ENCODE results near the gene CAMSAP3. TPM values are rescaled to one million over a fixed set of nuclear protein-coding genes. Genes with fewer than 3 reads are reported as not detected.

CAMSAP3 gene
- total RNA-seq, 3 donors from 2014 or later, result 5.6 to 14.2 TPM; not detected in 1

DNA sequence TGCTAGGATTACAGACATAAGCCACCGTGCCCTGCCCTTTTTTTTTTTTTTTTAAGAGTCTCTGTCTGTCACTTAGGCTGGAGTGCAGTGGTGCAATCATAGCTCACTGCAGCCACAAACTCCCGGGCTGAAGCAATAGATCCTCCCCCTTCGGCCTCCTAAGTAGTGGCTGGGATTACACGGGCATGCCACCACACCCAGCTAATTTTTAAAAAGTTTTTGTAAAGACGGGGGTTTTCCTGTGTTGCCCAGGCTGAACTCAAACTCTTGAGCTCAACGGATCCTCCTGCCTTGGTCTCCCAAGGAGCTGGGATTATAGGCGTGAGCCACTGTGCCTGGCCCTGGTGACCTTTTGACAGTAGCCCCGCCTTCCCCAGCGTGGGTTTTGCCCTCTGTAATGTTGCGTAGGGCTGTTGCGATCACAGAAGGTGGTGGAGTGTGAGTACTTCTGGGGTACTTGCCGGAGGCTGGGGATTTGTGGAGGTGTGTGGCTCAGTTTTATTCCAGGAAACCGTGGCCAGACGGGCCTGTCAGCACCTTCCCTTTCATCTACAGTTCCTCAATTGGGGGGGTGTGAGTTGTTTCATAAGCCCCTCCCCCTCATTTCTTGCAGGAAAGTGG, 61.6 kb downstream of the CAMSAP3 start:
- Histone ChIP-seq H3K9me3 (no peaks in the 10 kb centered on the region), H3K27ac (no peak overlapping the region), H3K4me1 (no peaks in the 10 kb centered on the region), H3K36me3 (no peaks in the 10 kb centered on the region), H3K4me3 (no peak overlapping the region), H3K27me3 (no peaks in the 10 kb centered on the region)
- TF ChIP-seq POLR2A (IDR thresholded peaks at IDR 0.05) (no peak), CTCF (IDR thresholded peaks at IDR 0.05) (no peak), POLR2AphosphoS5 (IDR thresholded peaks at IDR 0.05) (no peak)
- no peak for DNase-seq (ENCODE audit: low spot score in 2 of 2)
- intact Hi-C loops (cut with DNase I; ENCODE audit: low total_unique reads), result loop anchor here (2.0 kb wide), 1 partner anchor 58 kb away; no protein-coding TSS in a partner anchor

DNA sequence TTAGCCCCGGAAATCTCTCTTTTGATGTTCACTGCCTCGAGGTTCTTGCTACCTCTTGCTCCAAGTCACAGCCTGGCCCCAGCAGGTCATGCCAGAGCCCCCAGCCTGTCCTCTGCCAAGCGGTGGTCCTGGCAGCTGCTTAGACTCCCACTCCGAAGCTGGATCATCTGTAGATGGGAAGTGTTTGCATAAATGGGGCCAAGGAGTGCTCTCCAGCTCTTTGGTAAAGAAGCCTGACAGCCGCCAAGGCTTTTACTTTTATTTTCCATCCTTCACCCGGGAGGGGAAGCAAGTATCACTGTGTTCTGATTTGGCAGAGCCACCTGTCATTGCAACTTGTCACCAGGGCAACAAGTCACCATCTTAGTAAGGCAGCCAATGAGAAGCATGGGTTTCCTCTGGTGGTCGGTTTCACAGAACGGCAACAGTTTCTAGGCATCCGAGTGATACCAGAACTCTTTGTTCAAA, 62.6 kb downstream of the CAMSAP3 start:
- no peaks in the 10 kb centered on the region for H3K4me1 ChIP-seq
- intact Hi-C loops (cut with DNase I; ENCODE audit: low total_unique reads), result no loop called here
- H3K4me3 ChIP-seq, result no peak overlapping the region
- H3K9me3 ChIP-seq, result no peaks in the 10 kb centered on the region
- no peaks in the 10 kb centered on the region for H3K36me3 ChIP-seq
- H3K27ac ChIP-seq, result no peak overlapping the region
- no peak for DNase-seq (ENCODE audit: low spot score in 2 of 2)
- H3K27me3 ChIP-seq, result no peaks in the 10 kb centered on the region
- TF ChIP-seq POLR2AphosphoS5 (IDR thresholded peaks at IDR 0.05), result no peak
- TF ChIP-seq CTCF (IDR thresholded peaks at IDR 0.05), result no peak
- no peak for TF ChIP-seq POLR2A (IDR thresholded peaks at IDR 0.05)

GRCh38 chr19:7661744-7662538, 66.3 kb downstream of the CAMSAP3 start:
- Histone ChIP-seq H3K4me1 (no peaks in the 10 kb centered on the region), H3K27me3 (no peaks in the 10 kb centered on the region), H3K9me3 (no peaks in the 10 kb centered on the region), H3K27ac (no peak overlapping the region), H3K36me3 (no peaks in the 10 kb centered on the region), H3K4me3 (no peak overlapping the region)
- no peak for DNase-seq (ENCODE audit: low spot score in 2 of 2)
- intact Hi-C loops (cut with DNase I; ENCODE audit: low total_unique reads), result no loop called here
- TF ChIP-seq POLR2AphosphoS5 (IDR thresholded peaks at IDR 0.05) (no peak), CTCF (IDR thresholded peaks at IDR 0.05) (no peak), POLR2A (IDR thresholded peaks at IDR 0.05) (no peak)

- TF ChIP-seq CTCF (IDR thresholded peaks at IDR 0.05) (no peak), POLR2A (IDR thresholded peaks at IDR 0.05) (no peak), POLR2AphosphoS5 (IDR thresholded peaks at IDR 0.05) (no peak)
- Histone ChIP-seq H3K36me3 (no peaks in the 10 kb centered on the region), H3K9me3 (no peaks in the 10 kb centered on the region), H3K4me1 (no peaks in the 10 kb centered on the region), H3K27ac (no peak overlapping the region), H3K4me3 (no peak overlapping the region), H3K27me3 (no peaks in the 10 kb centered on the region)
- intact Hi-C loops (cut with DNase I; ENCODE audit: low total_unique reads), result no loop called here
- DNase-seq (ENCODE audit: low spot score in 2 of 2), result no peak
Observed at GRCh38 chr19:7662657-7663056, 67.0 kb downstream of the CAMSAP3 start.

DNA sequence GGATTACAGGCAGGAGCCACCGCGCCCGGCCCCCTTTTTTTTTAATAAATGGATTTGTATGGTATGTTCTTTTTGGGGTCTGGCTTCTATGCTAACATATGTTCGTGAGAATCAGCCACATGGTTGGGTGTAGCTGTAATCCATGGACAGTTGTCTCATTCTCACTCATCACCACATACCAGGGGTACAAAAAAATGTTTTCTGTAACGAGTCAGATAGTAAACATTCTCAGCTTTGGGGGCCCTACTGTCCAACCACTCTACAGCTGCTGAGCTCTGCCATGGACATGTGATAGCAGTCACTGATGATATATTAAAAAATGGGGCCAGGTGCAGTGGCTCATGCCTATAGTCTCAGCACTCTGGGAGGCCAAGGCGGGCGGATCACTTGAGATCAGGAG, 68.0 kb downstream of the CAMSAP3 start:
- Histone ChIP-seq H3K4me3 (no peak overlapping the region), H3K27ac (no peak overlapping the region), H3K4me1 (no peaks in the 10 kb centered on the region), H3K36me3 (no peaks in the 10 kb centered on the region), H3K9me3 (no peaks in the 10 kb centered on the region), H3K27me3 (no peaks in the 10 kb centered on the region)
- DNase-seq (ENCODE audit: low spot score in 2 of 2), result no peak
- TF ChIP-seq POLR2A (IDR thresholded peaks at IDR 0.05) (no peak), POLR2AphosphoS5 (IDR thresholded peaks at IDR 0.05) (no peak)
- intact Hi-C loops (cut with DNase I; ENCODE audit: low total_unique reads), result no loop called here
